GM12878 (cell line): ENCODE results near the gene PHLDB1. TPM values are rescaled to one million over a fixed set of nuclear protein-coding genes. Genes with fewer than 3 reads are reported as not detected.

Source experiments
- ATAC-seq: fragments of 200-7000 bp; cut with Tn5 transposase; 3 replicates; pipeline ENCODE4 v1.9.1; 2020; ENCODE audit warnings: mild to moderate bottlenecking, moderate library complexity
- BruUV-seq: library from RNA; stranded (reverse); fragments of 400-500 nt; replicated peaks from 2 replicates; lab custom pipeline; 2021; lab: Mats Ljungman, UMichigan
- CTCF ChIA-PET: fragments of 300-600 bp; sonication (Branson Sonifier 250); formaldehyde crosslinking; extraction: SDS; loops from one replicate; lab custom pipeline; 2021; ENCODE audit warnings: inconsistent platforms; lab: Yijun Ruan, JAX
- POLR2A ChIA-PET: fragments of 350-600 bp; formaldehyde crosslinking; extraction: SDS; loops from one replicate; lab custom pipeline; 2021; ENCODE audit warnings: inconsistent platforms; lab: Charles Lee
- RAD21 ChIA-PET: fragments of 300-600 bp; sonication (Branson Sonifier 250); formaldehyde crosslinking; loops from one replicate; lab custom pipeline; 2023; ENCODE audit warnings: antibody characterized with exemption; ENCODE audit not compliant: unreplicated experiment; lab: Charles Lee
- SMC1A ChIA-PET: fragments of 300-600 bp; sonication (Branson Sonifier 250); formaldehyde crosslinking; loops from one replicate; lab custom pipeline; 2023; ENCODE audit not compliant: unreplicated experiment, uncharacterized antibody; lab: Charles Lee
- DNase-seq: peaks from one replicate; pipeline ENCODE4 v3.0.0-alpha.2; 2011; ENCODE audit warnings: low read depth, low spot score
- FAIRE-seq: peaks from 3 replicates; lab custom pipeline; 2011; peaks lifted over from hg19 to GRCh38; lab: Jason Lieb, UNC
- H2AFZ ChIP-seq: 2 replicates; pipeline ENCODE4 v1.6.0; 2011; ENCODE audit warnings: low read depth, low read length, control low read depth; ENCODE audit not compliant: control insufficient read depth
- H3K27ac ChIP-seq: 2 replicates; pipeline ENCODE4 v1.5.1; 2011; ENCODE audit warnings: control low read depth; ENCODE audit not compliant: control insufficient read depth, insufficient read depth
- H3K27me3 ChIP-seq, 2 experiments: replicated peaks in 1 of 2; 2 replicates each; pipeline versions ENCODE4 v1.6.0 to v1.6.1; 2011; ENCODE audit warnings: low read length in 1 of 2; ENCODE audit not compliant: control insufficient read depth in 2 of 2, insufficient read depth in 2 of 2
- H3K36me3 ChIP-seq, 2 experiments: 2 replicates each; pipeline ENCODE4 v1.5.1; 2011; ENCODE audit warnings: low read length in 1 of 2; ENCODE audit not compliant: control insufficient read depth in 2 of 2, insufficient read depth in 2 of 2
- H3K4me1 ChIP-seq: 2 replicates; pipeline ENCODE4 v1.6.1; 2011; ENCODE audit warnings: mild to moderate bottlenecking, low read length, moderate library complexity, mixed read lengths; ENCODE audit not compliant: control insufficient read depth, insufficient read depth
- H3K4me2 ChIP-seq: 2 replicates; pipeline ENCODE4 v1.6.0; 2011; ENCODE audit warnings: control low read depth; ENCODE audit not compliant: control insufficient read depth, insufficient read depth
- H3K4me3 ChIP-seq: fragments of 200-600 bp; sonication (generic); 2 replicates; pipeline ENCODE4 v1.5.1; 2016
- H3K79me2 ChIP-seq: 2 replicates; pipeline ENCODE4 v1.6.0; 2011; ENCODE audit warnings: low read length; ENCODE audit not compliant: control insufficient read depth, insufficient read depth
- H3K9ac ChIP-seq: 2 replicates; pipeline ENCODE4 v1.8.0; 2011; ENCODE audit warnings: low read length, control low read depth, mixed read lengths; ENCODE audit not compliant: control insufficient read depth, insufficient read depth
- H3K9me3 ChIP-seq: replicated peaks from 3 replicates; pipeline ENCODE4 v1.5.1; 2011; ENCODE audit warnings: mild to moderate bottlenecking, low read length; ENCODE audit not compliant: control insufficient read depth, insufficient read depth
- H4K20me1 ChIP-seq: 2 replicates; pipeline ENCODE4 v1.6.0; 2011; ENCODE audit not compliant: control insufficient read depth, insufficient read depth
- BRCA1 ChIP-seq: IDR thresholded peaks from 2 replicates; pipeline ENCODE4 v1.6.1; 2011; ENCODE audit warnings: low read depth, low read length, improper control_type of control experiment
- EED ChIP-seq: sonication (generic); IDR thresholded peaks from 2 replicates; pipeline ENCODE4 v1.6.1; 2016; ENCODE audit warnings: antibody characterized with exemption, low read depth
- SMAD5 ChIP-seq: IDR thresholded peaks from 2 replicates; pipeline ENCODE4 v1.6.1; 2016; ENCODE audit warnings: antibody characterized with exemption, low read depth
- SREBF1 ChIP-seq: IDR thresholded peaks from 2 replicates; pipeline ENCODE4 v1.6.1; 2012; ENCODE audit warnings: mild to moderate bottlenecking, low read length
- SREBF2 ChIP-seq: IDR thresholded peaks from 2 replicates; pipeline ENCODE4 v1.6.1; 2012; ENCODE audit warnings: mild to moderate bottlenecking, low read length
- WGBS: methylation state at CpG from one replicate; pipeline ENCODE4 v1.1.6; 2016; ENCODE audit warnings: low lambda C conversion rate; ENCODE audit not compliant: insufficient replicate concordance, insufficient coverage; ENCODE audit errors: missing lambda C conversion rate; 5-methylcytosine and 5-hydroxymethylcytosine counted together
- in situ Hi-C: fragments of 300-500 bp; cut with MboI; formaldehyde crosslinking; loops from 9 replicates; pipeline ENCODE4 v1.14.3; 2018; ENCODE audit warnings: mixed read lengths
- intact Hi-C: fragments of 100-400 bp; cut with micrococcal nuclease; formaldehyde crosslinking; loops from one replicate; pipeline ENCODE4 v1.14.2; 2022; ENCODE audit not compliant: unreplicated experiment
- polyA plus RNA-seq, 11 experiments: library from polyadenylated mRNA; depleted of rRNA in 4 of 11; unstranded in 6 of 11; stranded (reverse) in 5 of 11; fragments of >200 nt; fragmentation: Nextera tagmentation in 4 of 11; fragmentation: Illumina TruSeq in 1 of 11; extraction: Ambion mirVana in 4 of 11; extraction: Trizol in 1 of 11; gene quantifications; 1 replicate in 1 of 11; 2 replicates in 10 of 11; pipeline versions ENCODE4 v1.2.1 to v1.2.3, GENCODE V29; 2011 to 2016; ENCODE audit warnings: inconsistent platforms in 2 of 11, missing spikeins in 2 of 11, low read depth in 1 of 11
- total RNA-seq, 4 experiments: library from RNA; depleted of rRNA in 3 of 4; stranded (reverse); fragments of >200 nt in 3 of 4; fragmentation: Illumina TruSeq in 1 of 4; extraction: Trizol in 1 of 4; gene quantifications; 2 replicates each; pipeline versions ENCODE4 v1.2.1 to v1.2.3, GENCODE V29; 2013 to 2021
- TF ChIP-seq, protein P1 (sequence below): fragments of 450-650 bp; IDR thresholded peaks from 2 replicates; pipeline ENCODE4 v1.6.1; 2017; ENCODE audit warnings: mild to moderate bottlenecking, moderate library complexity

PHLDB1 gene
- total and polyA plus RNA-seq, 10 of the 15 experiments (the other 5 are each of a cell fraction or from before 2014, with no cell fraction given), result 0.03 to 0.26 (median 0.18) TPM; not detected in 4

GRCh38 chr11:118635237-118635591, 27.8 kb downstream of the PHLDB1 start:
- Histone ChIP-seq H2AFZ (no peak overlapping the region), H3K4me1 (no peaks in the 10 kb centered on the region), H4K20me1 (no peaks in the 10 kb centered on the region), H3K4me3 (no peak overlapping the region), H3K36me3 (no peaks in the 10 kb centered on the region)
- ChIA-PET POLR2A (interaction anchor here (0.5 kb wide), 1 partner anchor 14 kb away, joined by 4 read pairs; no protein-coding TSS in a partner anchor), SMC1A (no interaction called here), RAD21 (no interaction called here)
- 61% methylated on average over 15 of the region's 15 CpGs for WGBS
- BruUV-seq, result no TSS peak
- intact Hi-C loops, result no loop called here
- TF ChIP-seq EED (no peak), BRCA1 (no peak), SREBF1 (no peak), SMAD5 (no peak), SREBF2 (no peak)
- TF ChIP-seq, protein P1, sequence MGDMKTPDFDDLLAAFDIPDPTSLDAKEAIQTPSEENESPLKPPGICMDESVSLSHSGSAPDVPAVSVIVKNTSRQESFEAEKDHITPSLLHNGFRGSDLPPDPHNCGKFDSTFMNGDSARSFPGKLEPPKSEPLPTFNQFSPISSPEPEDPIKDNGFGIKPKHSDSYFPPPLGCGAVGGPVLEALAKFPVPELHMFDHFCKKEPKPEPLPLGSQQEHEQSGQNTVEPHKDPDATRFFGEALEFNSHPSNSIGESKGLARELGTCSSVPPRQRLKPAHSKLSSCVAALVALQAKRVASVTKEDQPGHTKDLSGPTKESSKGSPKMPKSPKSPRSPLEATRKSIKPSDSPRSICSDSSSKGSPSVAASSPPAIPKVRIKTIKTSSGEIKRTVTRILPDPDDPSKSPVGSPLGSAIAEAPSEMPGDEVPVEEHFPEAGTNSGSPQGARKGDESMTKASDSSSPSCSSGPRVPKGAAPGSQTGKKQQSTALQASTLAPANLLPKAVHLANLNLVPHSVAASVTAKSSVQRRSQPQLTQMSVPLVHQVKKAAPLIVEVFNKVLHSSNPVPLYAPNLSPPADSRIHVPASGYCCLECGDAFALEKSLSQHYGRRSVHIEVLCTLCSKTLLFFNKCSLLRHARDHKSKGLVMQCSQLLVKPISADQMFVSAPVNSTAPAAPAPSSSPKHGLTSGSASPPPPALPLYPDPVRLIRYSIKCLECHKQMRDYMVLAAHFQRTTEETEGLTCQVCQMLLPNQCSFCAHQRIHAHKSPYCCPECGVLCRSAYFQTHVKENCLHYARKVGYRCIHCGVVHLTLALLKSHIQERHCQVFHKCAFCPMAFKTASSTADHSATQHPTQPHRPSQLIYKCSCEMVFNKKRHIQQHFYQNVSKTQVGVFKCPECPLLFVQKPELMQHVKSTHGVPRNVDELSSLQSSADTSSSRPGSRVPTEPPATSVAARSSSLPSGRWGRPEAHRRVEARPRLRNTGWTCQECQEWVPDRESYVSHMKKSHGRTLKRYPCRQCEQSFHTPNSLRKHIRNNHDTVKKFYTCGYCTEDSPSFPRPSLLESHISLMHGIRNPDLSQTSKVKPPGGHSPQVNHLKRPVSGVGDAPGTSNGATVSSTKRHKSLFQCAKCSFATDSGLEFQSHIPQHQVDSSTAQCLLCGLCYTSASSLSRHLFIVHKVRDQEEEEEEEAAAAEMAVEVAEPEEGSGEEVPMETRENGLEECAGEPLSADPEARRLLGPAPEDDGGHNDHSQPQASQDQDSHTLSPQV, result no peak
- TF ChIP-seq, all 136 proteins: peak for 0
- Histone ChIP-seq H3K27me3 (peaks cover 4 to 11% of the 10 kb centered on the region in 2 experiments), H3K4me2 (no peak overlapping the region), H3K9ac (no peak overlapping the region), H3K27ac (no peak overlapping the region), H3K79me2 (no peaks in the 10 kb centered on the region), H3K9me3 (no peaks in the 10 kb centered on the region)
- FAIRE-seq, result no peak
- ATAC-seq, result no peak
- CTCF ChIA-PET, result interaction anchor here (0.9 to 1.8 kb wide), 2 partner anchors 24 to 55 kb away, joined by 3 to 5 read pairs; no protein-coding TSS in a partner anchor
- DNase-seq, result no peak
- in situ Hi-C loops, result no loop called here
